ENCODE measurements around the gene ANKRD39. TPM values are rescaled to one million over a fixed set of nuclear protein-coding genes. Genes with fewer than 3 reads are reported as not detected.
"Not testable (repeated sequence)": the region's sequence is repeated elsewhere in the genome, so short reads cannot be mapped to it uniquely, and the experiment has no call there.

Gene ANKRD39
- total RNA-seq, 1 donor, result 11.8 TPM

DNA sequence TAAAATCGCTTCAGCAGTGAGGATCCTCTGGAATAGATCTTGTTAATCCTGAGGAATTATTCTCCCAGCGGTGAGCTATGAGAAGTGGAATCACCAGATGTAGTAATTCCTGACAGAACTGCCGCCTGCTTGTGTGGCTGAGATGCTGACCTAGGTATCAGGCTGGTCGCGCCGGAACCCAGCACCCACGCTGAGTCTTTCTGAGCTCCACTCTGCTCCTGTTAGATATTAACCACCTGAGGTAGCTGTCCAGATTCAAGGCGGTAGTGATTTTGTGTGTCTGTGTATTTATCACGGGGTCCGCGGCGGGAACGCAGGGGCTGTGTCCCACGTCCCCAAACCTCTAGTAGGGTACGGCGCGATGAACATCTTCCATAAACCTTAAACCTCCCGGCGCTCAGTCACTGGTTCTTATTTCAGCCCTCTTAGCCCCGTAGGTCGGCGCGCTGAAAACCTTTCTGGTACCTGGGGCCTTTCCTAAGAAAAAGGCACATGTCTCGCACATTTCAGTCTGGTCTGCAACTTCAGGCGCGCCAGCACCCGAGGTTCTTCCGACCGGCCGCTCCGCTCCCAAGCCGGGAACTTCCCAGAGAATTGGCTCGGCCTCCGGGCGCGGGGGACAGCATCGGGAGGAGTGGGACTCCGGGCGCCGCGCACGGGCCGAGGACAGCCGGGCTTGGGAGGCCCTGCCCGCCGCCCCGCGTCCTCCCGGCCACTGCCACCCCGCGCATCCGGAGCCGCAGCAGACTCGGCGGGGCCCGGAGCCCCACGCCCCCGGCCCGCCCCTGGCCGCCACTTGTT is 42.3 kb downstream of the ANKRD39 start:
- DNase-seq (ENCODE audit: low read depth in 2 of 3, low spot score in 2 of 3), result peak in 1 of 3 donors; percentile 27

DNA sequence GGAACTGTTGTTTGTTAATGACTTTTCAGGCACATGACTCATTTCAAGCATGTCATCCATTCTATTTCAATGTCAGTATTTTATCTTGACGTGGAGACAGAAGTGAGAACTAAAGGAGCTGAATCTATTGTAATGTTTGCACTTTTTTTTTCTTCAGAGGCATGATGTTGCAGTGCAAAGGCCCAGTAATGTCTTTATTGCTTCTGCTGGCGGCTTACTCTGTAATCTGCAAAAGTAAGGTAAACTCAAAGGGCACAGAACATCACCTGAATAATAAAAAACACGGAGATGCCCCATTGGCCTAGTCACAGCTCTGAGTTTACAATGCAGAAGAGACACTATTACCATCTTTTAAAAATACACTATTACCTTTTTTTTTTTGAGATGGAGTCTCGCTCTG is 44.2 kb downstream of the ANKRD39 start:
- DNase-seq (ENCODE audit: low read depth in 2 of 3, low spot score in 2 of 3), result no peak

DNA sequence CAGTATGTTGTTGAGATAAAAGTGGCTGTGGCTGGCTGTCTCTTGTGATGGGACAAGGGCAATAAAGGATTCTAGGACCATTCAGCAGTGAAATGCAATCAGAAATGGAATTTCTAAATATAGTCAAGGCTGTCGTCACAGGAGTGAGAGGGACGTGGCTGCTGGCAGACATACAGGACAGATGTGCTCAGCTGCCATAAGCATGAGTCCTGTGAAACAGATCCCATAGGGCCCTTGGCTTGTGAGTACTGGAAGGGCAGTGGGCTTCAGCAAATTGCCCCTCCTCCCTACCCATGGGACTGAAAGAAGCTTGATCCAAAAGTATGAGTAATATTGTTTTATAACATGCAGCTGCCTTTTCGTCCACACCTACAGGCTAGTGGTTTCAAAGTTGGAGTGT is 45.9 kb downstream of the ANKRD39 start:
- DNase-seq (ENCODE audit: low read depth in 2 of 3, low spot score in 2 of 3), result no peak

DNA sequence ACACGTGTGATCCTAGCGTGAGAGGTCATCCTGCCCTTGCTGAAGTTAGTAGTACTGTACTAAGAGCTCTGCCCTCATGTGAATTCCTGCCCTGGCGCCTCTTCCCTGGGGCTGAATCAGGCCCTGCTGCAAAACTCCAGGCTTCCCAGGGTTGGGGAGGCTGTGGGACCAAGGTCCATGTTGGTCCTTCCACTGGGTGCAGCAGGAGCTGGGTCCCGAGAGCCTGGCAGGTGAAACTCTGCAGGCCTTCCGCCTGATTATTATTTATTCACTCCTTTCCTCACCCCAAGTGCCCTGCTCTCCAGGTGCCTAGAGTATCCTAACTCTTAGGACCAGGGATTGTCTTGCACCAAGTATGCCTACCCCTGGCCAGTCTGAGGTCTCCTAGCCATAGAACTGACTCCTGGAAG is 47.0 kb downstream of the ANKRD39 start:
- no peak for DNase-seq (ENCODE audit: low read depth in 2 of 3, low spot score in 2 of 3)

DNA sequence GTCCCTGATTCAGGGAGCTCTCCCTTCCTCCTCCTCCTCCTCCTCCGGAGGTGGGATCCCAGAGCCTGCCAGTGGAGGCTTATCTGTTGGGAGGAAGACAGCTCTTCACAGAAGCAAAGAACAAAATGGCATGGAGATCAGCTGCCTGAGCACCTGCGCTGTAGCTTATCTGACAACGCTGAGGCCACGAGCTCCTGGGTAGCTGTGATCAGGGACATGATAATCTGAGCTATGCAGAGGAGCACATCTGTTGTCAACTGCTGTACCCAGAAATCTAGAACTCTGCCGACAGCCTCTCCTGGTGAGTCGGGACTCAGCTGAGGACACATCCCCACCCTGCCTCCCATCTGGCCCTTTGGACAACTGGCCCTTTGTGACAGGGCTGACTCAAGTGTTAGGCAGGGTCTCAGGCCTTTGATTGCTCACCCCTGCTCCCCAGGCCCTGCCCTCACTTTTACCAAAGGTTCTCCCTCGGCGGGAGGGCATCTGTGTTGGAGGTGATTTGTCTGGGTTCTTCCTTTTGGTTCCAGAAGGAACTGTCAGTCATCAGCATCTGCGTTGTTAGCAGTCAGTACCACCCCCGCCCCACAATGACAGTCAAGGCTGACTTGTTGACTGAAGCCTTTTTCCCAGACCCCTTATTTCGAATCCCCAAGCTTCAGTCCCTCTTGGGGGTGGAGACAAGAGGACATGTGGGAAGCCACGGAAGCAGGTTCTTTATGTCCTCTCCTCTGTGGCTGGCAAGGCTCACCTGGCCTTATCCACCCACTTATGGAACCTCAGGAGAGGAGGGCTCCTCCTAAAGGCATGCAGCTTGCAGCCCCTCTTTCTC is 47.6 kb downstream of the ANKRD39 start:
- no peak for DNase-seq (ENCODE audit: low read depth in 2 of 3, low spot score in 2 of 3)

DNA sequence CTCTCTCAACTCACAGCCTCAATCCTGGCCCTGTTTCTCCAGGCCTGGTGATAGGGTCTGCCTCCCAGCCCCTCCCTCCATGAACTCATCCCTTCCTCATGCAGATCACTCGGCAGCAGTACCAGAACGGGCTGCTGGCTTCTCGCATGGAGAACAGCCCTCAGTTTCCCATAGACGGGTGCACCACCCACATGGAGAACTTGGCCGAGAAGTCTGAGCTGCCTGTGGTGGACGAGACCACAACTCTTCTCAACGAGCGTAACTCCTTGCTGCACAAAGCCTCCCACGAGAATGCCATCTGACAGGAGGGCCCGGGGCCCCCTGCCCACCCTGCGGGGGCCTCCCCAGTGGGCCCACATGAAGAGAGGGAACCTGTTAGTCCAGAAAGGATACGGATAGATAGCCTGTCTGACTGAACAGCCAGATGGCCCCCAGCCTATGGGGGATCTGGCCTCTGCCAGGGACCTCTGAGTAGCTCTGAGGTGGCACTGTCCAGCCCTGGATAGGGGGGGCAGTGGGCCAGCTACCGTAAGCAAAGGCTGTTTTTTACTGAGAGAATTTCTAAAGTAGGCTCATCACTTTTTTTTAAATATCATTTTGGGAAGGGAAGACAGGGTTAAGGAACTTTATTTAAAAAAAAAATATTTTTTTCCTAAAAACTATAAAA is 48.5 kb downstream of the ANKRD39 start:
- no peak for DNase-seq (ENCODE audit: low read depth in 2 of 3, low spot score in 2 of 3)

DNA sequence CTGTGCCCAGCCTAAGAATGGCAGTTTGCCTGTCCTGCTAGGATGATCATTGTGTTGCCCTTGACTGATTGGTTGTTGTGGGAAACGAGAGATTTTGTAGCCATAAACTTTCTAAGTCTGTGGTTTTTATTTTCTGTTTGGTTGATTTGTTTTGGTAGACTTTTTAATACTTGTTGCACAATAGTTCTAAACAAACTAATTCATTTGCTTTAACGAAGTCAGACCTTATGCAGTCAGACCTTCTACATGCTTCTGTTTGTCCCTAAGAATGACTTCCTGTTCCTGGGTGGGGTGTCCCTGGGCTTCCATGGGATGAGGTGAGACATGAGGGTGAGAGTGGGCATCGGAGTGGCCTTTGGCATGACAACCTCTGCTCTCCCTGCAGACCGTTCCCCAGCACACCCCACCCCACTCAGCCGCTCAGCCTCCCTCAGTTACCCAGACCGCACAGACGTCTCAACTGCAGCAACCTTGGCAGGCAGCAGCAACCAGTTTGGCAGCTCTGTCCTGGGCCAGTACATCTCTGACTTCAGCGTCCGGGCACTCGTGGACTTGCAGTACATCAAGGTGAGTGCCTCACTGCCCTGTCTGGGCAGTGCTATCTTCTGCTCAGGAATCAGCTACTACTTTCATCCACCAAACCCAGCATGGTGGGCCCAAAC is 49.5 kb downstream of the ANKRD39 start:
- DNase-seq (ENCODE audit: low read depth in 2 of 3, low spot score in 2 of 3), result no peak

DNA sequence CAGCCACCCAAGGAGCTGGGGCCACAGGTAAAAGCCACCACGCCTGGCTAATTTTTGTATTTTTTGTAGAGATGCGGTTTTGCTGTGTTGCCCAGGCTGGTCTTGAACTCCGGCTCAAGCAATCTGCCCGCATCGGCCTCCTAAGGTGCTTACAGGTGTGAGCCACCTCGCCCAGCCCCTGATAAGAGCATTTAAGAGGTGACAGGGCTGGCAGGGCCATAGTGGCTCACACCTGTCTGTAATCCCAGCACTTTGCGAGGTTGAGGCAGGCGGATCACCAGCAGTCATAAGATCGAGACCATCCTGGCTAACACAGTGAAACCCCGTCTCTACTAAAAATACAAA is 50.7 kb downstream of the ANKRD39 start:
- no peak for DNase-seq (ENCODE audit: low read depth in 2 of 3, low spot score in 2 of 3)

DNA sequence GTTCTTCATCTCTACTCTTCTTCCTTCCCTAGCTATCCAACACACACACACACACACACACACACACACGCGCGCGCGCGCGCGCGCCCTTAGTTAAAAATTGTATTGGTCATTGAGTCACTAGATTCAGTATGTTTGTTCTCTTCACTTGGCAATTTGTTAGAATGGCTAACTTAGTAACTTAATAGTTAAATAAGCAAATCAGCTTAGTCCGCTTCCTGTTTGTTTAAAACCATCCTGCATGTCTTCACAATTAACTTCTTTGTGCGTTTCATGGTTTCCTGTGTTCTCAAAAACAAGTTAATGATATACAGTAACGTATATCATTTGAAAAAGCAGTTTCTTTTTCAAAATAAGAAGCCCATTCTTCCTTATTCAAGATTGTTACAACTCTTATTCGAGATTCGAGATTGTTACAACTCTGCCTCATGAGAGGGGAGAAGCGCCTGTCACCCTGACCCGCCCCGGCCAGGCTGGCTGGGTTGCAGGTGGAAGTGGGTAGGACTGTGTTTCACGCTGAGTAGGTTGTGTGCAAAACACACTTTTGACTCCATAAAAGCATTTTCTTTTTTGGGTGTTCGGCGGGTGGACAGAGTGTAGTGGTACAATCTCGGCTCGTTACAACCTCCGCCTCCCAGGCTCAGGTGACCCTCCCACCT is 51.2 kb downstream of the ANKRD39 start:
- DNase-seq (ENCODE audit: low read depth in 2 of 3, low spot score in 2 of 3), result no peak

DNA sequence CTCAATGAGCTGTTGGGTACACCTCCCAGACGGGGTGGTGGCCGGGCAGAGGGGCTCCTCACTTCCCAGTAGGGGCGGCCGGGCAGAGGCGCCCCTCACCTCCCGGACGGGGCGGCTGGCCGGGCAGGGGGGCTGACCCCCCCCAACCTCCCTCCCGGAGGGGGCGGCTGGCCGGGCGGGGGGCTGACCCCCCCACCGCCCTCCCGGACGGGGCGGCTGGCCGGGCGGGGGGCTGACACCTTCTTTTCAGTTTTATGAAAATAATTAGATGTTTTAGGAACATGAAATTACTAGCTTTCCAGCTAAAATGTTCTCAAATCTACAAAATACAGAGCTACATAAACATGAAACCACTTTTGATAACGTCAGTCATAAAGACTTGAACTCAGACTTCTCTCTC is 51.9 kb downstream of the ANKRD39 start:
- not testable (repeated sequence) for DNase-seq (ENCODE audit: low read depth in 2 of 3, low spot score in 2 of 3)

DNA sequence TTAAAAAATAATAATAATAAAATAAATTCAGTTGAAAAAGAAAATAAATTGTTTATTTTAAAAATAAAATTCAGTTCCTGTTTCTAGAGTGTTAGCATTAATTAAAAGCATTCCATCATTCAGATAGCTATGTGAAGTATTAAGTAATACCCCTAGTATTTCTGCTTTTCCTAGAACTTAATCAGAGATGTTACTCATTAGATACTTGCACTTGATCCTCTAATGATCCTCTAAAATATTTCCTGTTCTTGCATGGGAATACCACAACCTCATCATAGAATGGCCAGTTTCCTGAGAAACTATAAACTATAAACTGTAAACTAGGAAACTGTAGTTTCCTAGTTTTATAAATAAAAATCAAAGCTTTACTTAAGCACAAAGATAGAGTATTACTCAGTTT is 52.8 kb downstream of the ANKRD39 start:
- no peak for DNase-seq (ENCODE audit: low read depth in 2 of 3, low spot score in 2 of 3)

DNA sequence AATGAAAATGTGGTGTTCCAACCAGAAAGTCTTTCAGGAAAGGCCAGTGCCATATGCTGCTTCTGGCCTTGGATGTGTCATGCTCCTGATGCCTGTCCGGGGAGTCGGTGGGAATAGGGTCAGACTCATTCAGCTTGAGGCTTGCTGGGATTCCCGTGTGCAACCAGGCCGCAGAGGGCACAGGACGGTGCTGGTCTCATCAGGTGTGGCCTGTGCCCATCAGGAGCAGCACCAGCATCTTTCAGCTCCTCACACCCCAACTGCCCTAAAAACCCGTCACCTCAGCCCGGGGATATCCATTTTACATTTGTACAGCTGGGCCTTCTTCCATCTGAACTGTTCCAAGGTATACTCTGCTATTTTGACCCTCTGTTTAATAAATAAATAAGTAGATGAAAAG is 55.1 kb downstream of the ANKRD39 start:
- DNase-seq (ENCODE audit: low read depth in 2 of 3, low spot score in 2 of 3), result no peak

DNA sequence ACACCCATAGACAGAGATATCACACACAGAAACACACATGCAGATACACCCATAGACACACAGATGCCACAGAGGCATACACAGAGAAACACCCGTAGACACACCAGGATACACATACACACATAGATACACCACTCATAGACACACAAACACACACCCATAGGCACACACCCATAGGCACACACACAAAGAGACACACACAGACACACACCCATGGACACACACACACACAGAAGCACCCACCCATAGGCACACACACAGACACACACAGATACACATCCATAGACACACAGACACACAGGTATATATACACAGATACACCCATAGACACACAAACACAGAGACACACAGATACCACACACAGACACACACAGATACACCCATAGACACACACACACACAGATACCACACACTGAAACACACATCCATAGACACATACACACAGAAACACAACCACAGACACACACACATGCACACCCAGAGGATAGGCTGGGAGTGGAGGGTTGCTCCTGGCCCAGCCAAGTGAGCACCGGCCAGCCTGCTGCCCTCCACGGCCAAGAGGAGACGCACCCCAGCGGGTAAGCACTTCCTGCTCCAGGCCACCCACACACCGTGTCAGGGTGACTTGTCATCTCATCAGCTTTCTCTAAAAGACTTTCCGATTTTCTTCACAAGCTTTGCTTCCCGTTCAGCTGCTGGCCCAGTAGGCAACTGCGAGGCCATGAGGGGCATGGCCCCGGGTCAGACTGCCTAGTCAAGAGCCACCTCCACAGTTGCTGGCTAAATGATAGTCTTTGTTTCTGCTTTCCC is 55.8 kb downstream of the ANKRD39 start:
- no peak for DNase-seq (ENCODE audit: low read depth in 2 of 3, low spot score in 2 of 3)

DNA sequence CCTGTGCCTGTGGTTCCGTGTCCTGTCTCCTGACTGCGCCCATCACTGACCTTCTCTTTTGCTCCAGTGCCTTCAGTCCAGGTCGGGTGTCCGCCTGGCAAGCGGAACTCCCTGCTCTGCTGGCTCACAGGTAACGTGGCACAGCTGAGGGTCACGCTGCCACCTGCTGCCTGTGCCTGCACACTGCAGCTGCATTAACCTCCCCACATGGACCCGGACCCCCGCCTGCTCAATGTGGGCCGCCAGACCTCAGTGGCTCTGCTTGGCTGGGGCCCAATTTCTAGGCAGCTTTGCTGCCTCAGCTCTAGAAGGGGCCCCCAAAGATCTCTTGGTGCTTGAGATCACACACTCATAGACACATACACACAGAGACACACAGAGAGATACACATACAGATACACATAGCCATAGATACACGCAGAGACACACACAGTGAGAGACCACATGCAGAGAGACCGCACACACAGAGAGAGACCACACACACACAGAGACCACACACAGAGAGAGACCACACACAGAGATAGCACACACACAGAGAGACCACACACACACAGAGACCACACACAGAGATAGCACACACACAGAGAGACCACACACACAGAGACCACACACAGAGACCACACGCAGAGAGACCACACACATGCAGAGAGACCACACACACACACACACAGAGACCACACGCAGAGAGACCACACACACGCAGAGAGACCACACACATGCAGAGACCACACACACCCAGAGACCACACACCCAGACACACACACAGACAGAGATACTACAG is 56.6 kb downstream of the ANKRD39 start:
- peak in 2 of 3 donors; percentile 73 to 77 for DNase-seq (ENCODE audit: low read depth in 2 of 3, low spot score in 2 of 3)

DNA sequence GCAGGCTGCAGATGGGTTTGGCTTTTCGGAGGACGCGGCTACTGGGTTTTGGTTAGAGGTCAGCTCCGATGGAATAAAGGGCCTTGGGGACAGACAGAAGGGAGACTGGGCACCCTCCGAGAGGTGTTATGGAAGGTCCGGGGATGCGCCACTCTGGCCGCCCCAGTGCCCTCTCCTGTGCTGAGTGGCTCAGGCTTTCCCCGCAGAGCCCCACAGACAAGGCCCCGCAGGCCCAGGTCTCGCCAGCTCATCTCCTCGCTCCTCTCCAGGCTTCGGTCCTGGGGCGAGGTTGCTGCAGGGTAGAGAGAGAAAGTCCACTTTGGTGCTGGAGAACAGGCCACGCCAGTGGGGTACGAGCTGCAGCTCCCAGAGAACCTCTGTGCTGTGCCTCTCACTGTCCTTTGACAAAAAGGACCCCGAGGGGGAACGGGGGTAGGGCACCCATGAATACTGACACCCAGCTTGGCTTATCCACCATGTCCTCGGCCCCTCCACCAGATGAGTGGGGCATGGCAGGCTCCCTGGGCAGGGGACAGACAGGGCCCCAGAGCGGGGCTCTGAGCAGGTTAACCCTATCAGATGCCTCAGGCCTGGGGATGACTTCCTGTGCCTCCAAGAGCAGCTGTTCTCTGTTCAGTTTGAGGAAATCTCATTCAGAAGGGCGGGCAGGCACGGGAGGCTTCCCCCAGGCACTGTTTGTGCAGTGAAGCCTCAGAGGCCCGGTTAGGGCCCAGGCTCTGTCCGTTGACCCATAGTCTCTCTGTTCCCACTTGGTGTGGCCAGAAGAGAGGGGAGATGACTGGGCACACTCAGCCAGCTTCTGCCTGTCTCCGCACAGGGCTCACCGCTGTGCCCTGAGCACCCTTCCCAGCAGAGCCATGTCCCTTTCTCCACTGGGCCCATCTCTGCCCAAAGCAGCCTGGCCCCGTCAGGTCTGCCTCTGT is 57.5 kb downstream of the ANKRD39 start:
- peak in 2 of 3 donors; percentile 41 to 53 for DNase-seq (ENCODE audit: low read depth in 2 of 3, low spot score in 2 of 3)

DNA sequence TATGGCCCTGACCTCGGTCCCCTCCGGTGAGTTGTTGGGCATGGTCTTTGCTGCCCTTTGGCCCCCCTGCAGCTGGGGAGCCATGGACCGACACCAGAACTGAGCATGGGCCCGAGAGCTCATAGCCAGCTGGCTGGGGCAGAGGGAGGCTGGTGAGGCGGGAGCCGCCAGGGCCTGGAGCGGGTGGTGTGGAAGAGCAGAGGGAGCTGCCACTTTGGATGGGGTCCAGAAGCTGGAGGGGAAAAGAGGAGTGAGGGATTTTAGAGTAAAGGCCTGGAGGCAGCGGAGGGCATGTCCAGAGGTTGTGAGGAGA is 58.2 kb downstream of the ANKRD39 start:
- DNase-seq (ENCODE audit: low read depth in 2 of 3, low spot score in 2 of 3), result no peak

DNA sequence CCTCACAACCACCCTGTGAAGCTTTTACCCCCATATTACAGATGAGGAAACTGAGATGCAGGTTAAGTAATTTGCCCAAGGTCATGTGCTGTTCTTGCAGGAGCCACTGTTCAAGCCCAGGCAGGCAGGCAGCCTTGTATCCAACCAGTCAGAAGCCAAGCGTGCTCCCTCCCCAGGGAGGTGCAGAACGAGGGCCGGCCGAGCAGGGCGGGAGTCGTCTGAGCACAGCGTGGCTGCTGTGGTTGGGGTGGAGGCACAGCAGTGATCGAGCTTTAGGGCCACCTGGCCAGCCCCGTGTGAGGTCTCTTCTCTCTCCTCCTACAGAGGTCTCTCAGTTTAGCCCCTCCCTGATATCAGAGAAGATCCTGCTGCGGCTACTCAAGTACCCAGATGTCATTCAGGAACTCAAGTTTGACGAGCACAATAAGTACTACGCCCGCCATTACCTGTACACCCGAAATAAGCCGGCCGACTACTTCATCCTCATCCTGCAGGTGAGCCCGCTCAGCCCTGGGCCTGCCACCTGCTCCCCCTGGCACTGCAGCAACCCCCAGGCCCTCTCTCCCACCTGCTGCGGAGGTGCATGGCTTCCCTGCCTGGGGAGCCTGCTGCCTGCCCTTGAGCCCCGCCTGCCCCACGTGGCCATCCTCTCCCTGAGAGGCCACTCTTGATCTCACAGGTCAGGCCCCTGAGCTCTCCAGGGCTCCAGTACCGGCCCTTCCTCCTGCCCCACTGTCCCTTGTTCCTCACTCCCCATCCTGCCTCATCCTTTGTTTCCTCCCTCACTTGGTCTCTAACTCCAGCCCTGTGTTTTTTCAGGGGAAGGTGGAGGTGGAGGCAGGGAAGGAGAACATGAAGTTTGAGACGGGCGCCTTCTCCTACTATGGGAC is 58.8 kb downstream of the ANKRD39 start:
- no peak for DNase-seq (ENCODE audit: low read depth in 2 of 3, low spot score in 2 of 3)

Measured in hematopoietic multipotent progenitor cell (in vitro differentiated cells).